ENCODE data around the gene KCND3. TPM values are rescaled to one million over a fixed set of nuclear protein-coding genes. Genes with fewer than 3 reads are reported as not detected.

Gene KCND3
- total RNA-seq, 6 donors from 2014 or later = 2.7 to 6.4 (median 5.4) TPM

GRCh38 chr1:111965781-111966443 is 23.6 kb downstream of the KCND3 start:
- ATAC-seq (ENCODE audit: low FRiP score in 2 of 2) = no peak
- no peaks in the 10 kb centered on the region for H3K9me3 ChIP-seq
- no peaks in the 10 kb centered on the region for H3K36me3 ChIP-seq
- peaks cover 0 to 8% (median 3%) of the 10 kb centered on the region in 4 donors for H3K4me1 ChIP-seq
- 86 to 94% methylated on average over 3 to 5 of the region's 5 CpGs for WGBS, 2 donors
- H3K27ac ChIP-seq = no peak overlapping the region
- TF ChIP-seq POLR2AphosphoS5 (IDR thresholded peaks at IDR 0.05) (no peak), CTCF (IDR thresholded peaks at IDR 0.05) (no peak), POLR2A (IDR thresholded peaks at IDR 0.05) (no peak), EP300 (IDR thresholded peaks at IDR 0.05) (no peak)
- no peak for DNase-seq
- no peak overlapping the region for H3K4me3 ChIP-seq
- H3K27me3 ChIP-seq = no peaks in the 10 kb centered on the region

- TF ChIP-seq EP300 (IDR thresholded peaks at IDR 0.05) (no peak), POLR2AphosphoS5 (IDR thresholded peaks at IDR 0.05) (no peak), CTCF (IDR thresholded peaks at IDR 0.05) (no peak), POLR2A (IDR thresholded peaks at IDR 0.05) (no peak)
- Histone ChIP-seq H3K4me1 (peaks cover 0 to 8% (median 3%) of the 10 kb centered on the region in 4 donors), H3K9me3 (no peaks in the 10 kb centered on the region), H3K27me3 (no peaks in the 10 kb centered on the region), H3K36me3 (no peaks in the 10 kb centered on the region), H3K27ac (no peak overlapping the region), H3K4me3 (no peak overlapping the region)
- ATAC-seq (ENCODE audit: low FRiP score in 2 of 2) = no peak
- 55 to 78% methylated on average over 2 to 3 of the region's 5 CpGs for WGBS, 2 donors
- no peak for DNase-seq
These were observed 25.3 kb downstream of the KCND3 start for GRCh38 chr1:111963985-111964738.

- no peak for DNase-seq
- TF ChIP-seq POLR2AphosphoS5 (IDR thresholded peaks at IDR 0.05) (no peak), EP300 (IDR thresholded peaks at IDR 0.05) (no peak)
- 70 to 79% methylated on average over 10 to 11 of the region's 11 CpGs for WGBS, 2 donors
- ATAC-seq (ENCODE audit: low FRiP score in 2 of 2) = no peak
- Histone ChIP-seq H3K27me3 (no peaks in the 10 kb centered on the region), H3K27ac (no peak overlapping the region), H3K36me3 (no peaks in the 10 kb centered on the region), H3K4me1 (peaks cover 0 to 3% (median 0%) of the 10 kb centered on the region in 4 donors), H3K9me3 (no peaks in the 10 kb centered on the region), H3K4me3 (no peak overlapping the region)
These were observed 27.5 kb downstream of the KCND3 start for GRCh38 chr1:111961773-111962565.

- 47 to 68% methylated on average over 6 to 8 of the region's 8 CpGs for WGBS, 2 donors
These were observed 28.5 kb downstream of the KCND3 start for GRCh38 chr1:111961016-111961415.

More at GRCh38 chr1:111961016-111961415, 28.5 kb downstream of the KCND3 start:
- no peak for TF ChIP-seq CTCF (IDR thresholded peaks at IDR 0.05)
- no peak for TF ChIP-seq EP300 (IDR thresholded peaks at IDR 0.05)
- TF ChIP-seq POLR2AphosphoS5 (IDR thresholded peaks at IDR 0.05) = no peak
- no peak for TF ChIP-seq POLR2A (IDR thresholded peaks at IDR 0.05)
- Histone ChIP-seq H3K27me3 (no peaks in the 10 kb centered on the region), H3K4me1 (peaks cover 0 to 6% (median 0%) of the 10 kb centered on the region in 4 donors), H3K9me3 (no peaks in the 10 kb centered on the region), H3K27ac (no peak overlapping the region), H3K36me3 (no peaks in the 10 kb centered on the region), H3K4me3 (no peak overlapping the region)
- no peak for ATAC-seq (ENCODE audit: low FRiP score in 2 of 2)
- DNase-seq = no peak

Data from upper lobe of left lung (tissue), 6 donors.